ENCODE results near the gene ZFYVE16.

Gene ZFYVE16

DNA sequence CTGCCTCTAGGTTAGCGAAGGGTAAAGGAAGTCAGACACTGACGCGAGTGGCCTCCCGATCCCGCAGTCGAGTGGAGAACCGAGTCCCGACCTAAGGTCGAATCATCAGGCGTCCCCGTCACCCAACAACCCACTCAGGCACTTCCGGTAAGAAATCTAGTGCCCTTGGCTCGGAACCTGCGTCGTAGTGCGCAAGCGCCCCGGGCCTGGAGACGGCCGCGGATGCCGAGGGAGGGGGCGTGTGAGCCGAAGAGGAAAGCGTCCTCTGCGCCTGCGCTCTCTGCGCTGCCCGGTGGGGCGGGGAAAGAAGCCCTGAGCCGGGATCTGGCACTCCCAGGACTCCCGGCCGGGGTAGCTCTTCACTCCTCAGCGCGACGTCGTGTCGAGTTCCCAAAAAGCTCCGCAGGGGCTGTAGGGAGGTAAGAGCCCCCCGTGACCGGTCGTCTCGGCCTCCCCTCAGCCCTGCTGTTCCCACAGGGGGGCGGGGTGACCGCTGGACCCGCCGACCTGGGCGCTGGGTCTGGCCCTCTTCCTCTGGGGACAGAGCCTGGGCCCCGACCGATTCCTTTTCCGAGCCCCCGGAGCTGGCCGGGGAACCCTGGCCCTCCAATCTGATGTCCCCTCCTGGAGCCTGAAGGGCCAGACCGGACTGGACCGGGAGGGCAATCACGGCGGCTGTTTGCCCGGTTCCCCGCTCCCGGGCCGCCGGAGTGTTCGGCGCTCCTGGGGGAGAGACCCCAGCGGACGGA, at the start of gene ZFYVE16:
Gene ZFYVE16, plus strand, starts transcription at position 330 of the 749 bp plus-strand sequence. CDS start 26,084 bp downstream, outside the sequence.
- H3K4me3 ChIP-seq (ENCODE audit: low read depth, low read length): peak within 1 kb of the TSS; percentile 78

DNA sequence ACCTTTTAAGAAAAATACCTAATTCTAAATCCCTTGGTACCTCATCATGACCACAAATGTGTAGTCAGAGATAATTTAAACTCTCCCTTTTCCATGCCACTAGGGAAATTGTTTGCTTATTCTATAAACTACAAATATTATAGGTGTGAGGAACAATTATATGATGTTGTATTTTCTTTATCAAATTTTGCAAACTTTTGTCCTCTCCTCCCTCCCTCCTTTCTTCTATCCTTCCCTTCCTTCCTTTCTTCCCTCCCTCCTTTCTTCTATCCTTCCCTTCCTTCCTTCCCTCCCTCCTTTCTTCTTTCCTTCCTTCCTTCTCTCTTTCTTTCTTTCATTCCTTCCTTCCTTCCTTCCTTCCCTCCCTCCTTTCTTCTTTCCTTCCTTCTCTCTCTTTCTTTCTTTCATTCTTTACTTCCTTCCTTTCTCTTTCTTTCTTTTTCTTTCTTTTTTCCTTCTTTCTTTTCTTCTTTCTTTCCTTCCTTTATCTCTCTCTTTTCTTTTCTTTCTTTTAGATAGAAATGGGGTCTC, 46.9 kb upstream of the ZFYVE16 start:
- Histone ChIP-seq H3K9me3 (ENCODE audit: control insufficient read depth, insufficient read depth, low read length) (no peaks in the 10 kb centered on the region), H3K4me3 (ENCODE audit: low read depth, low read length) (no peak overlapping the region), H3K36me3 (ENCODE audit: control insufficient read depth, insufficient read depth, low read length) (no peaks in the 10 kb centered on the region), H3K27me3 (ENCODE audit: control insufficient read depth, insufficient read depth, low read length) (no peaks in the 10 kb centered on the region), H3K9ac (ENCODE audit: low read depth, low read length) (no peak overlapping the region), H3K4me1 (ENCODE audit: control insufficient read depth, insufficient read depth, low read length) (no peaks in the 10 kb centered on the region)

More for the DNA sequence above, at the start of gene ZFYVE16:
- Histone ChIP-seq H3K9ac (ENCODE audit: low read depth, low read length) (peak within 1 kb of the TSS; percentile 97), H3K9me3 (ENCODE audit: control insufficient read depth, insufficient read depth, low read length) (no peaks in the 10 kb centered on the region), H3K4me1 (ENCODE audit: control insufficient read depth, insufficient read depth, low read length) (peaks cover 5% of the 10 kb centered on the region), H3K27me3 (ENCODE audit: control insufficient read depth, insufficient read depth, low read length) (no peaks in the 10 kb centered on the region), H3K36me3 (ENCODE audit: control insufficient read depth, insufficient read depth, low read length) (no peaks in the 10 kb centered on the region)

DNA sequence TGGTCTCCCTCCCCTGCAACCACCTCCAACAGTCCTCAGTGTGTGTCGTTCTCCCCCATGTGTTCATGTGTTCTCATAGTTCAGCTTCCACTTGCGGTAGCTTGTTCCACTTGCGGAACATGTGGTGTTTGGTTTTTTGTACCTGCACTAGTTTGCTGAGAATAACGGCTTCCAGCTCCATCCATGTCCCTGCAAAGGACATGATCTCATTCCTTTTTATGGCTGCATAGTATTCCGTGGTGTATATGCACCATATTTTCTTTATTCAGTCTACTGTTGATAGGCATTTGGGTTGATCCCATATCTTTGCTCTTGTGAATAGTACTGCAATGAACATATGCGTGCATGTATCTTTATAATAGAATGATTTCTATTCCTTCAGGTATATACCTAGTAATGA, 43.0 kb upstream of the ZFYVE16 start:
- Histone ChIP-seq H3K4me1 (ENCODE audit: control insufficient read depth, insufficient read depth, low read length) (no peaks in the 10 kb centered on the region), H3K27me3 (ENCODE audit: control insufficient read depth, insufficient read depth, low read length) (no peaks in the 10 kb centered on the region), H3K9ac (ENCODE audit: low read depth, low read length) (no peak overlapping the region), H3K36me3 (ENCODE audit: control insufficient read depth, insufficient read depth, low read length) (no peaks in the 10 kb centered on the region), H3K4me3 (ENCODE audit: low read depth, low read length) (no peak overlapping the region), H3K9me3 (ENCODE audit: control insufficient read depth, insufficient read depth, low read length) (no peaks in the 10 kb centered on the region)

DNA sequence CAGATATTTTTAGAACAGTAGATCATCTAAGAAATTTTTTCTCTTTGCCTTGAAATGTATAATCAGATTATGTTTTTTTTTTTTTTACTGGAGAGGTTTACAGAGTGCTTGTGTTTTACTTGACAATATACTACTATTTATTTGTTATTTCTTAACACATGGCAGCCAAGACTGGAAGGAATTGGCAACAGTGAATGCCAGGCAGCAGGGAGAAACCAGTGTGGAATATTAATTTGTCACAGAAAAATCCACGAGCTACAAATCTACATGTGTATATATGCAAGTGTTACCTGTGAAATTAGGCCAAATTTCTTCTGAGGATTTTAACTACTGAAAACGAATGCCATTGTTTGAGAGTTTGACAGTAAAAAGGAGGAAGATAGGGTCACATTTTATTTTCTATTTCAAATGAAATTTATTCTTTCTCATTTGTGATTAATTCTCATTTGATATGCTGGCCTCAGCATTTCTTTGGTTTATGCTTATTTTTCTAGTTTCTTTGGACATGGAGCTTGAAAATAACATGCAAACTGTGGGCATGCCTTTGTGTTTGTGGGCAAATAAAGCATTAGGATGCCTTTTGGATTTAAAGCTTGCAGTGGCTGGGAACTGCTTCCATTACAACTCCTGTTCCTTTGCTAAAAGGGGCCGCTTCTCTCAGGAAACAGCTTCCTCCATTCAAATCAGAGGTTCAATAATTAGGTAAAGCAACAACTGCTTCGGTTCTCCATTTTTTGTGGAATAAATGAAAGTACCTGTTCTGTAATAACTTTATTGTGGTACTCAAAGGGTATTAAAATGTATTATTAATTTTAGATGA, 39.0 kb upstream of the ZFYVE16 start:
- Histone ChIP-seq H3K27me3 (ENCODE audit: control insufficient read depth, insufficient read depth, low read length) (no peaks in the 10 kb centered on the region), H3K4me3 (ENCODE audit: low read depth, low read length) (no peak overlapping the region), H3K9me3 (ENCODE audit: control insufficient read depth, insufficient read depth, low read length) (no peaks in the 10 kb centered on the region), H3K36me3 (ENCODE audit: control insufficient read depth, insufficient read depth, low read length) (no peaks in the 10 kb centered on the region), H3K9ac (ENCODE audit: low read depth, low read length) (no peak overlapping the region), H3K4me1 (ENCODE audit: control insufficient read depth, insufficient read depth, low read length) (no peaks in the 10 kb centered on the region)

DNA sequence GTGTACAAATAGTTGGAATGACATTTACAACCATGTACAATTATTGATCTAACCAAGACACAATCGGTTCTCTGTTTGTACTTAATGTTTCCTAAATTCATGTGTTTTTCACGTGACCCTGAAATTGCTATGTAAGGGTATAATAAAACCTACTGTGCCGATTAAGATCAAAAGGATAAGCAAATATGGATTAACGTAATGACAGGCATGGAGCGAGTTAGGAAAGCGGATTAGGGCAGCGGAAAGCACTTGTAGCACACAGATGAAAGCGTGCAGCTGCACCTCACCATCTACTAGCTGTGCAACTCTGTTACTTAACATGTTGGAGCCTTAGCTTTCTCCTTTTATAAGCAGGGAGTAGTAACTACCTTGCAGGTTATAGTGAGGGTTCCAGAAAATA, 38.3 kb upstream of the ZFYVE16 start:
- no peaks in the 10 kb centered on the region for H3K27me3 ChIP-seq (ENCODE audit: control insufficient read depth, insufficient read depth, low read length)
- no peaks in the 10 kb centered on the region for H3K4me1 ChIP-seq (ENCODE audit: control insufficient read depth, insufficient read depth, low read length)
- no peak overlapping the region for H3K4me3 ChIP-seq (ENCODE audit: low read depth, low read length)
- H3K9ac ChIP-seq (ENCODE audit: low read depth, low read length): no peak overlapping the region
- H3K36me3 ChIP-seq (ENCODE audit: control insufficient read depth, insufficient read depth, low read length): no peaks in the 10 kb centered on the region
- H3K9me3 ChIP-seq (ENCODE audit: control insufficient read depth, insufficient read depth, low read length): no peaks in the 10 kb centered on the region

DNA sequence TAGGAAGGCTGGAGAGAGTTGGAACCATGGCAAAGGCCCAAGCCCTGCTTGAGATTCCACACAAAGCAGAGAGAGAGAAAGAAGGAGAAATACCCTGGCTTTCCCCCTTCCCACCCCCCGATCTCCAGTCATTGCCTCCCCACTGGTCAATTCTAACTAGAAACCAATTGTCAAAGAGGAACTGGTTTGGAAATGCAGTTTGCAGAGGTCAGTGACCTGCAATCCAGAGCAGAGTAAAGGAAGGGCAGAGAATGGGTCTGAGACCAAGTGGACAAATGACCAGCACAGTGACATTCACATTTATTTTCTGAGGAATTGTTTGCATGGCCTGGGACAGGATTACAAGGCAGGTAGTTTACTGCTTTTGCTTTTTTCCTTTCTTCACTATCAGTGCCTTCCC, 37.5 kb upstream of the ZFYVE16 start:
- Histone ChIP-seq H3K27me3 (ENCODE audit: control insufficient read depth, insufficient read depth, low read length) (no peaks in the 10 kb centered on the region), H3K9ac (ENCODE audit: low read depth, low read length) (no peak overlapping the region), H3K9me3 (ENCODE audit: control insufficient read depth, insufficient read depth, low read length) (no peaks in the 10 kb centered on the region), H3K36me3 (ENCODE audit: control insufficient read depth, insufficient read depth, low read length) (no peaks in the 10 kb centered on the region), H3K4me1 (ENCODE audit: control insufficient read depth, insufficient read depth, low read length) (no peaks in the 10 kb centered on the region), H3K4me3 (ENCODE audit: low read depth, low read length) (no peak overlapping the region)

DNA sequence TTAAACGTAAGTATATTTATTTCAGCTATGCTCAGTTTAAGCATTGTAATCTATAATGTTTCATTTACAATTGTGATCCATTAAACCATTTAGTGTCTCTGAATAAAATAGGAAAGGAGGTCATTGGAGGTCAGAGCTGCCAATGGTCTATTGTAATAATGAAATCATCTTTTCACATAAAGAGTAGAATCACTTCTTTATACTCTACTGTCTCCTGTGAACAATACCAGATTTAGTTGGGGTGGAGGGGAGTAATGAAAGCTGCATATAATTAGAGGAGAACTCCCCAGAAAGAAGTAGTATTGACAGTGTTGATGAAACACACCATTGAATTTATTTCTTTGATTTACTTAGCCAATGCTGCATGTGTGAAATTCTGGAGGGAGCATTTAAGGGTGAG, 35.1 kb upstream of the ZFYVE16 start:
- Histone ChIP-seq H3K36me3 (ENCODE audit: control insufficient read depth, insufficient read depth, low read length) (no peaks in the 10 kb centered on the region), H3K4me3 (ENCODE audit: low read depth, low read length) (no peak overlapping the region), H3K9ac (ENCODE audit: low read depth, low read length) (no peak overlapping the region), H3K4me1 (ENCODE audit: control insufficient read depth, insufficient read depth, low read length) (no peaks in the 10 kb centered on the region), H3K27me3 (ENCODE audit: control insufficient read depth, insufficient read depth, low read length) (no peaks in the 10 kb centered on the region), H3K9me3 (ENCODE audit: control insufficient read depth, insufficient read depth, low read length) (no peaks in the 10 kb centered on the region)

DNA sequence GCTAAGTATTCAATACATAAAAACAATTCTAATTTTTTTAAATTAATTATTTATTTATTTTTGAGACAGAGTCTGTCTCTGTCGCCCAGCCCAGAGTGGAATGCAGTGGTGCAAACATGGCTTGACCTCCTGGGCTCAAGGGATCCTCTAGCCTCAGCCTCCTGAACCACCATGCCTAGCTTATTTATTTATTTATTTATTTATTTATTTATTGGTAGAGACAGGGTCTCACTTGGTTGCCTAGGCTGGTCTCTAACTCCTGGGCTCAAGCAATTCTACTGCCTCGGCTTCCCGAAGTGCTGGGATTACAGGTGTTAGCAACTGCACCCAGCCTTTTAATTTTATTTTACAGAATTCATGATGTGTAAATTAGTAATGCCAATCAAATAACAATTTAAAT, 33.7 kb upstream of the ZFYVE16 start:
- H3K27me3 ChIP-seq (ENCODE audit: control insufficient read depth, insufficient read depth, low read length): no peaks in the 10 kb centered on the region
- H3K9me3 ChIP-seq (ENCODE audit: control insufficient read depth, insufficient read depth, low read length): no peaks in the 10 kb centered on the region
- H3K4me3 ChIP-seq (ENCODE audit: low read depth, low read length): no peak overlapping the region
- no peak overlapping the region for H3K9ac ChIP-seq (ENCODE audit: low read depth, low read length)
- H3K4me1 ChIP-seq (ENCODE audit: control insufficient read depth, insufficient read depth, low read length): no peaks in the 10 kb centered on the region
- H3K36me3 ChIP-seq (ENCODE audit: control insufficient read depth, insufficient read depth, low read length): no peaks in the 10 kb centered on the region

DNA sequence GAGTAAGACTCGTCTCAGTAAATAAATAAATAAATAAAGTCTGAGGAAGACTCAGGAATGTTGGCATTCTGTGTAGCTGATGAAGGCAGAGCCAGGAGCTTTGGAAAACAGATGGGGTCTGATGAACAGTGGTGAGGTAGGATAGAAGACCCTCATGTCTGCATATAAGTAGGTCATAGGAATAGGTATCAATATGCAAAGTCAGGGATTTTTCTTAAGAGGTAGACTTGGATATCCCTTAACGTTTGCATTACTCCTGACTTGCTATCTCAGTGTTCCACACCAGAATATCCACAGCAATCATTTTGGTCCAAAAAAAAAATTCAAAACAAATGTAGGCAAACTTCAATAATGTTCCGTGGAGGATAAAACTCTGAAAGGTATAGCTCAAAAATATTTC, 31.3 kb upstream of the ZFYVE16 start:
- Histone ChIP-seq H3K27me3 (ENCODE audit: control insufficient read depth, insufficient read depth, low read length) (no peaks in the 10 kb centered on the region), H3K9me3 (ENCODE audit: control insufficient read depth, insufficient read depth, low read length) (no peaks in the 10 kb centered on the region), H3K36me3 (ENCODE audit: control insufficient read depth, insufficient read depth, low read length) (no peaks in the 10 kb centered on the region), H3K4me1 (ENCODE audit: control insufficient read depth, insufficient read depth, low read length) (no peaks in the 10 kb centered on the region), H3K9ac (ENCODE audit: low read depth, low read length) (no peak overlapping the region), H3K4me3 (ENCODE audit: low read depth, low read length) (no peak overlapping the region)

DNA sequence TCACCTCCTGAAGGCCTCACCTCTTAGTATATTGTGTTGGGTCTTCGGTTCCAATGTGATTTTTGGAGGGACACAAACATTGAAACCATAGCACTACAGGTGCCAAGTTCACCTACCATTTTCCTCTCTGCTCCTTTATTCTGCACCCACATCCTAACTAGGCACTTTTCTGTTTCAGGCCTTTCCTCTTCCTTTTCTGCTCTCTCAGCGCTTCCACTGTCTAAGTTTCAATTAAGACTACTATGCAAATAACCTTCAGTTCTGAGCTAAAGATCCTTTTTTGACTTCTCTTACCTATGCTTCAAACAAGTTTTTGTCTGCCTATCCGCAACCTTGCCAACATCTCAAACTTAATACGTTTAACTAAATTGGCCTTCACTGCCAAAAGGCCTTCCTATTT, 25.4 kb upstream of the ZFYVE16 start:
- no peaks in the 10 kb centered on the region for H3K36me3 ChIP-seq (ENCODE audit: control insufficient read depth, insufficient read depth, low read length)
- H3K9me3 ChIP-seq (ENCODE audit: control insufficient read depth, insufficient read depth, low read length): no peaks in the 10 kb centered on the region
- H3K4me1 ChIP-seq (ENCODE audit: control insufficient read depth, insufficient read depth, low read length): no peaks in the 10 kb centered on the region
- H3K27me3 ChIP-seq (ENCODE audit: control insufficient read depth, insufficient read depth, low read length): no peaks in the 10 kb centered on the region
- no peak overlapping the region for H3K4me3 ChIP-seq (ENCODE audit: low read depth, low read length)
- H3K9ac ChIP-seq (ENCODE audit: low read depth, low read length): no peak overlapping the region

DNA sequence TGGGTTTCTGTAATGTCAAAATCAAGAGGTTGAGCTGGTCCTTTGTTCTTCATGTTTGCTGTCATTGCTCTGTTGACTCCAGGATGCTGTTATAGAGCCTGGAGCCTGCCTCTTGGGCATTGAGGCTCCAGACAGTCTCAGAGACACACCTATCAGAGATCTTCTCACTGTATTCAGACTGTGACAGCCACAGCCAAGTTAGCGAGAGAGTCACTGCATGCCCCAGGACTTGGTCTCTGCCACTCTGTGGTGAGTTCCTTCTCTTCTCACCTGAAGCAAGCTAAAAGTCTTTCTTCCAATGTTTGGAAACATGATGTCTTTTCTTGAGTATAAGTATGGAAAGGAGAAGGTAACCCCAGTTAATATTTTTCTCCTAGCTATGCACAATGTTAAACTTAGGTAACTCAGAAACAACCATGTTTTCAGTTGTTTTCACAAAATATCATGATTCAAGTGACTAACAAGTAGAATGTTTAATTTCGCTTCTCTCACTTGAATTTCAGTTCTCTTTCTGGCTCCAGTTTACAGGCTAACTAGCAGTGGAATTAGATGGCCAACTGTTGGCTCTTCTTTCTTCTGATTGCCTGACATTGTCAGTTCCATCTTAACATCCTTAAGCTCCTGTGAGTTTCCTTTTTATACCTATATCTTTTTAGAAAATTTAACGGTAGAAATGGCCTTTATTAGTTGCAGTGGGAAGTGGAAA, 20.6 kb upstream of the ZFYVE16 start:
- Histone ChIP-seq H3K9me3 (ENCODE audit: control insufficient read depth, insufficient read depth, low read length) (no peaks in the 10 kb centered on the region), H3K36me3 (ENCODE audit: control insufficient read depth, insufficient read depth, low read length) (no peaks in the 10 kb centered on the region), H3K27me3 (ENCODE audit: control insufficient read depth, insufficient read depth, low read length) (no peaks in the 10 kb centered on the region), H3K4me3 (ENCODE audit: low read depth, low read length) (no peak overlapping the region), H3K4me1 (ENCODE audit: control insufficient read depth, insufficient read depth, low read length) (peaks cover 11% of the 10 kb centered on the region), H3K9ac (ENCODE audit: low read depth, low read length) (no peak overlapping the region)
